CD14-positive monocyte (primary cell): ENCODE results near the gene GAA. TPM values are rescaled to one million over a fixed set of nuclear protein-coding genes. Genes with fewer than 3 reads are reported as not detected.

Experiments used
- DNase-seq, 3 donors: peaks; one replicate each; pipeline ENCODE4 v3.0.0-alpha.2; 2011 to 2022
- H2AFZ ChIP-seq: 2 replicates; pipeline ENCODE4 v1.6.0; 2012; ENCODE audit warnings: mild to moderate bottlenecking, low read depth, low read length, inconsistent platforms; ENCODE audit not compliant: insufficient read depth, poor library complexity, severe bottlenecking
- H3K27ac ChIP-seq, 2 donors: 1 replicate in 1 of 2; 2 replicates in 1 of 2; pipeline ENCODE4 v1.5.1; 2012 to 2013; ENCODE audit warnings: low read length in 2 of 2, control low read depth in 1 of 2, inconsistent platforms in 1 of 2, low read depth in 1 of 2, mild to moderate bottlenecking in 1 of 2
- H3K27me3 ChIP-seq, 2 donors: one replicate each; pipeline versions ENCODE4 v1.6.0 to v1.6.1; 2011 to 2013; ENCODE audit warnings: low read length in 2 of 2; ENCODE audit not compliant: control insufficient read depth in 2 of 2, insufficient read depth in 2 of 2
- H3K36me3 ChIP-seq, 2 donors: replicated peaks in 1 of 2; 1 replicate in 1 of 2; 2 replicates in 1 of 2; pipeline versions ENCODE4 v1.5.1 to v1.6.1; 2012 to 2013; ENCODE audit warnings: low read length in 2 of 2, control low read depth in 1 of 2, inconsistent platforms in 1 of 2, mild to moderate bottlenecking in 1 of 2; ENCODE audit not compliant: insufficient read depth in 2 of 2, control insufficient read depth in 1 of 2
- H3K4me1 ChIP-seq, 2 donors: 1 replicate in 1 of 2; 2 replicates in 1 of 2; pipeline versions ENCODE4 v1.5.1 to v1.6.1; 2012 to 2013; ENCODE audit warnings: low read length in 2 of 2, control low read depth in 1 of 2, inconsistent platforms in 1 of 2, mild to moderate bottlenecking in 1 of 2, moderate library complexity in 1 of 2; ENCODE audit not compliant: insufficient read depth in 2 of 2, control insufficient read depth in 1 of 2
- H3K4me2 ChIP-seq: replicated peaks from 2 replicates; pipeline ENCODE3; 2012; ENCODE audit warnings: low read length, moderate library complexity, mild to moderate bottlenecking; ENCODE audit not compliant: poor library complexity, severe bottlenecking; ENCODE audit errors: extremely low read depth
- H3K4me3 ChIP-seq, 3 experiments: fragments of 200-600 bp in 1 of 3; sonication (generic) in 1 of 3; replicated peaks in 1 of 3; 1 replicate in 2 of 3; 2 replicates in 1 of 3; pipeline ENCODE4 v1.5.1; 2011 to 2013; ENCODE audit warnings: low read length in 3 of 3, mild to moderate bottlenecking in 3 of 3, control low read depth in 2 of 3, low read depth in 2 of 3, inconsistent platforms in 1 of 3, moderate library complexity in 1 of 3
- H3K79me2 ChIP-seq: 2 replicates; pipeline ENCODE4 v1.6.0; 2012; ENCODE audit warnings: mild to moderate bottlenecking, control low read depth, inconsistent platforms, low read length, moderate library complexity; ENCODE audit not compliant: insufficient read depth
- H3K9ac ChIP-seq: 2 replicates; pipeline ENCODE4 v1.6.0; 2017; ENCODE audit warnings: low read length, mild to moderate bottlenecking; ENCODE audit not compliant: insufficient read depth, poor library complexity, severe bottlenecking
- H3K9me3 ChIP-seq, 2 donors: replicated peaks in 1 of 2; 1 replicate in 1 of 2; 2 replicates in 1 of 2; pipeline versions ENCODE4 v1.5.1 to v1.6.1; 2012 to 2013; ENCODE audit warnings: low read length in 2 of 2, control low read depth in 1 of 2; ENCODE audit not compliant: control insufficient read depth in 1 of 2, insufficient read depth in 1 of 2
- H4K20me1 ChIP-seq: 2 replicates; pipeline ENCODE4 v1.6.0; 2012; ENCODE audit warnings: mild to moderate bottlenecking, low read length, control low read depth, moderate library complexity; ENCODE audit not compliant: insufficient read depth
- H3K27ac Mint-ChIP-seq, 7 donors: one replicate each; pipeline ENCODE4 v1.8.0; 2020; ENCODE audit warnings: mild to moderate bottlenecking in 7 of 7, mixed read lengths in 7 of 7, moderate library complexity in 6 of 7, inconsistent platforms in 2 of 7
- H3K27me3 Mint-ChIP-seq, 3 donors: one replicate each; pipeline ENCODE4 v1.8.0; 2021 to 2022; ENCODE audit warnings: low read depth in 3 of 3, mild to moderate bottlenecking in 3 of 3, mixed read lengths in 3 of 3, moderate library complexity in 3 of 3, inconsistent platforms in 1 of 3
- H3K36me3 Mint-ChIP-seq, 2 donors: one replicate each; pipeline ENCODE4 v1.8.0; 2020; ENCODE audit warnings: mixed read lengths in 2 of 2, inconsistent platforms in 1 of 2, mild to moderate bottlenecking in 1 of 2
- H3K4me1 Mint-ChIP-seq: one replicate; pipeline ENCODE4 v1.8.0; 2020; ENCODE audit warnings: mild to moderate bottlenecking, mixed read lengths
- H3K4me3 Mint-ChIP-seq, 2 donors: one replicate each; pipeline ENCODE4 v1.8.0; 2020; ENCODE audit warnings: mild to moderate bottlenecking in 2 of 2, mixed read lengths in 2 of 2, moderate library complexity in 1 of 2
- H3K9me3 Mint-ChIP-seq, 7 donors: one replicate each; pipeline ENCODE4 v1.8.0; 2020 to 2022; ENCODE audit warnings: mixed read lengths in 7 of 7, mild to moderate bottlenecking in 6 of 7, moderate library complexity in 6 of 7, inconsistent platforms in 2 of 7
- WGBS: methylation state at CpG from one replicate; pipeline ENCODE4 v1.1.5; 2013; ENCODE audit warnings: missing lambda C conversion rate; ENCODE audit not compliant: insufficient coverage; 5-methylcytosine and 5-hydroxymethylcytosine counted together
- intact Hi-C, 2 donors: fragments of 100-400 bp; cut with micrococcal nuclease; formaldehyde crosslinking; loops; one replicate each; pipeline versions ENCODE4 v1.15.0 to v1.15.1; 2023
- polyA plus RNA-seq, 3 donors: library from polyadenylated mRNA; depleted of rRNA in 1 of 3; unstranded in 2 of 3; stranded (reverse) in 1 of 3; fragments of 300-500 nt in 2 of 3; fragments of >200 nt in 1 of 3; fragmentation: Illumina TruSeq in 2 of 3; gene quantifications; 1 replicate in 2 of 3; 2 replicates in 1 of 3; pipeline ENCODE4 v1.2.3, GENCODE V29; 2012 to 2021
- TF ChIP-seq, protein P1 (sequence below): fragments of 200-600 bp; IDR thresholded peaks from one replicate; pipeline ENCODE4 v1.8.0; 2022; ENCODE audit warnings: antibody characterized with exemption, mild to moderate bottlenecking

The GAA gene
- polyA plus RNA-seq, 3 donors, result 116 to 140 (median 120) TPM

DNA sequence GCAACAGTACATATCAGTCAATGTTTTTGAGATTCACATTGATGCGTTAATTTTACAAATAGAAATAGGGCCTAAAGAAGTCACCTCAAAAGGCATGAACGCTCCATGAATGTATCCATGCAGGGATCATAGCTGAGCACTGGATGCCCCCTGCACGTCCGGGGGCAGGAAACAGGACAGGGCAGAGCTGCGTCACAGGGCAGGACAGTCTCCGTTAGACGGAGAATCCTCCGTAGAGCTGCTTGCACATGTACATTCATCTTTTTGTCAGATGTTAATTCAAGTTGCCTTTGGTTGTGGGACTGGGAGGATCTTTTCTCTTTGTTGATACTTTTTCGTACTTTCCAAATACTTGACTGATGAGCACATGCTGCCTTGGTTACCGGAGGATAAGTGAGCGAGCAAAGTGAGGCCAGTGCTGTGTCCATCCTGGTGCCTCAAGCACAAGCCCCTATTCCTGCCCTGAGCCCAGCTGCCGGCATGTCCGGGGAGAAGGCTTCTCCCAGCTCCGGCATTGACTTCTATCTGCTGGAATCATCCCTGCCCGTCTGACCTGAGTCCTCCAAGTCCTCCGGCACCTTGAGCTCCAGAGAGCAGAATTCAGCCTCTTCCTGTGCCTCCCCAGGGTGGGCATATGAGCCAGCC, 15.0 kb downstream of the GAA start:
- H3K27ac Mint-ChIP-seq, result peak overlapping the region in 1 of 7 donors; percentile 17
- H3K36me3 Mint-ChIP-seq, result peaks cover 50 to 84% of the 10 kb centered on the region in 2 donors
- Histone ChIP-seq H3K27ac (no peak overlapping the region), H3K9ac (no peak overlapping the region), H3K79me2 (no peaks in the 10 kb centered on the region), H3K4me3 (no peak overlapping the region), H3K4me2 (no peak overlapping the region), H4K20me1 (no peaks in the 10 kb centered on the region), H3K4me1 (no peaks in the 10 kb centered on the region), H2AFZ (no peak overlapping the region), H3K27me3 (no peaks in the 10 kb centered on the region), H3K36me3 (peaks cover 39 to 46% of the 10 kb centered on the region in 2 donors), H3K9me3 (no peaks in the 10 kb centered on the region)
- WGBS, result 87% methylated on average over 12 of the region's 16 CpGs
- DNase-seq, result no peak
- peaks cover 0 to 2% (median 0%) of the 10 kb centered on the region in 3 donors for H3K27me3 Mint-ChIP-seq
- H3K4me3 Mint-ChIP-seq, result peak overlapping the region in 1 of 2 donors; percentile 6
- TF ChIP-seq, protein P1, sequence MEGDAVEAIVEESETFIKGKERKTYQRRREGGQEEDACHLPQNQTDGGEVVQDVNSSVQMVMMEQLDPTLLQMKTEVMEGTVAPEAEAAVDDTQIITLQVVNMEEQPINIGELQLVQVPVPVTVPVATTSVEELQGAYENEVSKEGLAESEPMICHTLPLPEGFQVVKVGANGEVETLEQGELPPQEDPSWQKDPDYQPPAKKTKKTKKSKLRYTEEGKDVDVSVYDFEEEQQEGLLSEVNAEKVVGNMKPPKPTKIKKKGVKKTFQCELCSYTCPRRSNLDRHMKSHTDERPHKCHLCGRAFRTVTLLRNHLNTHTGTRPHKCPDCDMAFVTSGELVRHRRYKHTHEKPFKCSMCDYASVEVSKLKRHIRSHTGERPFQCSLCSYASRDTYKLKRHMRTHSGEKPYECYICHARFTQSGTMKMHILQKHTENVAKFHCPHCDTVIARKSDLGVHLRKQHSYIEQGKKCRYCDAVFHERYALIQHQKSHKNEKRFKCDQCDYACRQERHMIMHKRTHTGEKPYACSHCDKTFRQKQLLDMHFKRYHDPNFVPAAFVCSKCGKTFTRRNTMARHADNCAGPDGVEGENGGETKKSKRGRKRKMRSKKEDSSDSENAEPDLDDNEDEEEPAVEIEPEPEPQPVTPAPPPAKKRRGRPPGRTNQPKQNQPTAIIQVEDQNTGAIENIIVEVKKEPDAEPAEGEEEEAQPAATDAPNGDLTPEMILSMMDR, result no peak
- no peaks in the 10 kb centered on the region for H3K4me1 Mint-ChIP-seq
- intact Hi-C loops, result no loop called here
- H3K9me3 Mint-ChIP-seq, result peaks cover 0 to 2% (median 0%) of the 10 kb centered on the region in 7 donors

GRCh38 chr17:80116921-80117380, 15.6 kb downstream of the GAA start:
- H3K27ac ChIP-seq, result no peak overlapping the region
- H3K4me3 ChIP-seq, result no peak overlapping the region
- Mint-ChIP-seq H3K27me3 (peaks cover 0 to 2% (median 0%) of the 10 kb centered on the region in 3 donors), H3K36me3 (peaks cover 48 to 79% of the 10 kb centered on the region in 2 donors), H3K9me3 (peaks cover 0 to 2% (median 0%) of the 10 kb centered on the region in 7 donors), H3K4me1 (no peaks in the 10 kb centered on the region), H3K4me3 (no peak overlapping the region), H3K27ac (peak overlapping the region in 2 of 7 donors; percentile 17 to 76)
- H3K79me2 ChIP-seq, result no peaks in the 10 kb centered on the region
- no peak overlapping the region for H3K9ac ChIP-seq
- H3K4me2 ChIP-seq, result no peak overlapping the region
- H2AFZ ChIP-seq, result no peak overlapping the region
- H3K27me3 ChIP-seq, result no peaks in the 10 kb centered on the region
- H4K20me1 ChIP-seq, result no peaks in the 10 kb centered on the region
- DNase-seq, result no peak
- no peaks in the 10 kb centered on the region for H3K9me3 ChIP-seq
- TF ChIP-seq, protein P1, result no peak
- 87% methylated on average over 9 of the region's 13 CpGs for WGBS
- intact Hi-C loops, result no loop called here
- H3K4me1 ChIP-seq, result no peaks in the 10 kb centered on the region
- peaks cover 36 to 42% of the 10 kb centered on the region in 2 donors for H3K36me3 ChIP-seq
